GM18520 (cell line): Measurements from ENCODE around the gene MID1IP1.

Source experiments
- ATAC-seq: cut with Tn5 transposase; IDR thresholded peaks from one replicate; pipeline ENCODE4 v1.9.1; 2021; ENCODE audit not compliant: unreplicated experiment

Gene MID1IP1, protein sequence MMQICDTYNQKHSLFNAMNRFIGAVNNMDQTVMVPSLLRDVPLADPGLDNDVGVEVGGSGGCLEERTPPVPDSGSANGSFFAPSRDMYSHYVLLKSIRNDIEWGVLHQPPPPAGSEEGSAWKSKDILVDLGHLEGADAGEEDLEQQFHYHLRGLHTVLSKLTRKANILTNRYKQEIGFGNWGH

DNA sequence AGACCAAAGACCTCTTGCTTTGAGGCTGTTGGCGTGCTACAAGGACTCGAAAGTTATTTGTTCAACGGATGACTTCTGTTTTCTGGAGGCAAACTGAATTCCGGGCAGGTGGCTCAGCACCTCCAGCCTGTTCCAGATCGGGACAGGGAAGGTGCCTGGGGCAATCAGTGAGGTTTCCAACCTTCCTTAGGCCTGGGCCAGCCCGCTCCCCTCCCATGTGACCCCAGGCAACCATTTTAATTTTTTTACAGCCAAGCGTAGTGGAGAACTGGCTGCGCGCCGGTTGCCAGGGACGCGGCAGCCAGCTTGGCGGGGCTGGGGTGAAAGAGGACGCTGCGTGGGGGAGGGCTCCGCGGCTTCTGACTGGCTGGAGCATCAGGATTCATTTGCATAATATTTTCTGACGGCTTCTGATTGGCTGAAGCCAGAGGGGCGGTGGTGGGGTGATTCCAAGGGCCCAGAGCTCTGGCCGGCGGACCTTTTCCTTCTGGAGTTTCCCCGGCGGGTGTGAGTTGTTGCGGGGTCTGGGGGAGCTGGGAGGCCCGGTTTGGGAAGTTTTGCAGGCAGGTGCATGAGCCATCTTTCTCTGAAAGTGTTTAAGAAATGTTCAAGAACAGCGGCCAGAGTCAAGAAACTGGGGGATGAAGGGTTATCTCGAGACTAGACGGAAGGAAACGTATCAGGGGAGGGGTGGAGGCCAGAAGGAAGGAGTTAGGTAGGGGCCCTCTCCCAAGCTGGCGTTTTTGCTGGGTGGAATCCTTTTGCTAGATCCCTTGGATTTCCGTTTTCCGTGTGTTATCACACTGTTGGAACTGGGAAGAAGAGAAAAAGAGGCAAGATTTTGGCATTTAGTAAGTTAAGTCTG is at the start of gene MID1IP1:
Gene MID1IP1 (plus strand): TSS at position 479 of the 865 bp plus-strand sequence. CDS start 3,488 bp downstream, outside the sequence.
- peak; percentile 24 for ATAC-seq

DNA sequence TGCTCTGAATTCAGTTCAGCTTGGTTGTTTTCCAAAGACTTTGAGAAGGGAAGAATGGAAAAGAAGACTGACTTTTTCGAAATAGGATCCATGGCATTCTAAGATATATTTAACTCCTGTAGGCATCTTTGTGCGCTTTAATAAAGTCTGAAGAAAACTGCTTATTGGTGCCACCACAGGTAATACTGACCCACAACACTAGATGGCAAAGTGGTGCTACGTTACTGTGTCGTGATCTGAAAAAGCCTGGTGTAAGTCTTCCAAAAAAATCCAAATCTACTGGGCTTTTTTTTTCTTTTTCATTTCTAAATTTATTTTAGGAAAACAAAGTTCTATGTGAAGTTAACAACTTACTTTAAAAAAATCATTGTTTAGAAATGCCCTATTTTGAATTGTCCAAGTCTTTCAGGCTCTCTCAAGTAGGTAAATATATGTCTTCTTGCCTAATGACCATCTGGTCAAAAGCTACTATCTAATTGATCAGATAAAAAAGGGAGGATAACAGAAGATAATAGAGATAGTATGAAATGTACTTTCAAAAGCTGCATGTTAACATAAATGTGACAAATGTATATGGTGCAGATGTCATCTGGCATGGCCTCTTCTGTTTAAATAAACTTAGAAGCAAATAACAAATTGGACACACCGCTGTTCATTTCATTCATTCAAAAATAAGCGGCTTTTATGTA is 47.0 kb upstream of the MID1IP1 start:
- no peak for ATAC-seq

DNA sequence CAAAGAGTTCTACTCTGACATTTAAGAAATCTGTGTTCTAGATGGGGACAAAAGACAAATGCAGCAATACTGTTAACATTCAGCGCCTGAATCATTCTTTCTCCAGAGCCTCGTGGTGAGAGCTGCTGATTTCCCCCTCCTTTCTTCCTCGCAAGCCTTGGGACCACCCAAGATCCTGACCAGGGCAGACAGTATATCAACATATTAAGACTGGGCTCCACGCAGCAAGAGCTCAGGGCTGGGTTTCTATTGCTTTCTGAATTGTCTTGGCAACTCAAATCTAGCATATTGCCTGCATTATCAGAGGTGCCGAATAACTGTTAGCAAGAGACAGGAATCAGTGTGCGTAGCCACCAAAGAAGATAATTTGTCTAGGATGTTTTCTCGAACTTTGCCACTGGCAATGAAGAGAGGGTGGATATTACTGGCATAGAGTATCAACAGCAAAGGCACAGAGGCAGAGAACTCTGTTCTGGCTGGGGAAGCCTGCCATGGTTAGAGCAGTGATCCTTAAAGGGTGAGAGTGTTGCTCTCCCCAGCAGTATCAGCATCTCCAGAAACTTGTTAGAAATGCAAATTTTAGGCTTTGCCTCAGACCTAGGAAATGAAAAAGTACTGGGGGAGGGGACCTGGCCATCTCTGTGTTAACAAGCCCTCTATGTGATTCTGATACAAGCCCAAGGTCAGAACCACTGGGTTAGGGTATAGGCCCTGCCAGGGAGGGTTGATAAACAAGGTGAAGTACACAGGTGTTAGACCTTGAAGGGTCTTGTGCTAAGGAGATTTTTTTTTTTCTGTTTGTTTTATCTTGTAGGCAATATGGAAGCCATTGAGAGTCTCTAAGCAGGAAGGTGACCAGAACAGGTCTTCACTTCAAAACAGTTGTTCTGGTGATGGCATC is 46.2 kb upstream of the MID1IP1 start:
- no peak for ATAC-seq

DNA sequence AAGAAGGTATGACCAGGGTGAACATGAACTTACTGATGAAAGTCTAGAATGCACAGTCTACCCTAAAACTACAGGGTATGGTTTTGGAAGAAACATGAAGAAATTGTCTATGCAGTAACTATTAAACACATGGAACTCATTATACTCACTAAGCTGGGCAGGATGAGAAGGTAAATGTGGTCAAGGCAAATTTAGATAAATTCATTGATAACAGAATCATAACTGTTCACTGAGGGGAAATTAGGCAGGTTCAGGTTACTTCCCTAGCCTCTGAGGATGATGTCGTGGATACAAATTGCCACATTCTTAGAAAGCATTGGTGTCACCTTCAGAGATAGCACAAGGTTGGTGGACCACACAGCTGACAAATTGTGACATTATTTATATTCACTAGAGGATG is 40.4 kb upstream of the MID1IP1 start:
- no peak for ATAC-seq

DNA sequence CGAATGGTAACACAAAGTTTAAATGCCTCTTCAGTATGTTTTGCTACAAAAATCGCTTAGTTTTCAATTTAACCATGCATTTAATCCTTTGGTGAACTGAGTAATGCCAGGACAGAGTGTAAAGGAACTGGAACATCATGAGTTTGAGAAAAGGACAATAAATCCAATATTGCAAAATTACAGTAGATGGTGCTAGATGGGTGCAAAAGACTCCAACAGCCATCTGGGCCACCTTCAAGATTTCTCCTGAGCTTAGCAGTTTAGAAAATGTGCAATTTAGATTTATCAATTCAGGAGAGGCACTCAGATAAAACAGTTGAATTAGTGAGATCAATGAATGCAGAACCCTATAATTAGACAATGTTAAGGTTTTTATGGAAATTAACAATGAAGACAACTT is 33.2 kb upstream of the MID1IP1 start:
- no peak for ATAC-seq

DNA sequence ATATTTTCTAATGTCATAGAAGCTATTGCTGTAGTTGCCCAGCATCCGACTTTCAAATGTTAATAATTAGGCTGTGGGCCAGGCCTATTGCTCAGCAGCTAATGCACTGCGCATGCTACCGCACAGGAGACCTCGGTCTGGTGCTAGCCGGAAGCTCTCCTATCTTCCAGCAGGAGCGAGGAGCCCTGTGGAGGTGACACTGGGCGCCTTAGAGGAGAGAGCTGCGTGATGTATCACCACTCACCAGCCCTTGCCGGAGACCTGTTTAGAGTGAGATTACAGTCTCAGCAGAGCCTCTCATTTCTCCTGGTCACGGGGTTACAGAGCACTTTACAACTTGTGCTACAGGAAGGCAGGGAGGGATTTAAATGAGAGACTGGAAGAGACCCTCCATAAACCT is 31.1 kb upstream of the MID1IP1 start:
- no peak for ATAC-seq

DNA sequence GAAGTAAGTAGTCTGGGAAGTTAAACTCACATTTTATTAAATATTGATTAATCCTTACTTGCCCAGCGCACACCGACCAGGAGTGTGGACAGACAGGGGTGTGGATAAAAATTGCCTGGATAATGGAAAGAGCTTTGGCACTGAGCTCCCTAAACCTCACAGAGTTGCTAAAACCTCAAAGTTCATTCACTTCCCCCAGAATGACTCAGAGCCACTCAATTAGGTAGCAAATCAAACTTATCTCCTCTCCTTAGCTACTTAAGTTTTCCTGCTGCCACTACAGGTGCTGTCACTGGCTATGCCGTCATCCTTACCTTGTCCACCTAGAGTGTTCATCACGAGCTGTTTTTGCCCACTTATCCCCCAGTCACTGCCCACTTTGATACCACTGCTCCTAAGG is 27.0 kb upstream of the MID1IP1 start:
- ATAC-seq: no peak

DNA sequence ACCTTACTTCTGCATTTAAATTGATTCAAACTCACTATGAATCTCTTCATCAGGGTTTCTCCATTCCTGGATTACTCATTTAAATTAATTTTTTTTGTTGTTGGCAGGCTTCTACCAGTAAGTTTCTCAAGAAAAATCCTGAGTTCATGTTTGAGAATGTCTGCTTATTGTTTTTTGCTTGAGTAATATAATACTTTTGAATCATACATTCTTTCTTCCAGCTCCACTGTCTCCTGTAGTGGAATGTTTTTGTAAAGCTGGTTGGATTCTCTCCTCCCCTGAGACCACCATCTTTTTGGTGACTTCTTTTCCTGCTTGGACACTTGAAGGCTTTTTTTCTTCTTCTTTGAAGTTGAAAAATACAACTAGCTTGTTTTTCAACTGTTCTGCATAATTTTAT is 4.3 kb upstream of the MID1IP1 start:
- no peak for ATAC-seq

DNA sequence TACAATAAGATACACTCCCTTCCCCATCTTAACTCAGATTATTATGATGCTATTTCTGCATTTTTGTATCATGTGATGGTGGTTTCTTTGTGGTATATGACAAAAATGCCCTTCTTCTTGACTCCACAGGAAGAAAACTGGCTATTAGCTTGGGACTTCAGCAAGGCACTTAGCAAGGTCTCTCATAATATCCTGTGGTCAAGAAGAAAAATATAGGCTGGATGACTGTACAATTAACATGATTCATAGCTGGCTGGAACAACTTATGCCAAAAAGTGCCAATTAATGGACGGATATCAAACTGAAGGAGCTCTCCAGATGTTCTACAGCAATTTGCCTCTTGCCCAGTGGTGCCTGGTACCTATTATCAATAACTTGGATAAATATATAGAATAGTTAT is 2.3 kb upstream of the MID1IP1 start:
- no peak for ATAC-seq

DNA sequence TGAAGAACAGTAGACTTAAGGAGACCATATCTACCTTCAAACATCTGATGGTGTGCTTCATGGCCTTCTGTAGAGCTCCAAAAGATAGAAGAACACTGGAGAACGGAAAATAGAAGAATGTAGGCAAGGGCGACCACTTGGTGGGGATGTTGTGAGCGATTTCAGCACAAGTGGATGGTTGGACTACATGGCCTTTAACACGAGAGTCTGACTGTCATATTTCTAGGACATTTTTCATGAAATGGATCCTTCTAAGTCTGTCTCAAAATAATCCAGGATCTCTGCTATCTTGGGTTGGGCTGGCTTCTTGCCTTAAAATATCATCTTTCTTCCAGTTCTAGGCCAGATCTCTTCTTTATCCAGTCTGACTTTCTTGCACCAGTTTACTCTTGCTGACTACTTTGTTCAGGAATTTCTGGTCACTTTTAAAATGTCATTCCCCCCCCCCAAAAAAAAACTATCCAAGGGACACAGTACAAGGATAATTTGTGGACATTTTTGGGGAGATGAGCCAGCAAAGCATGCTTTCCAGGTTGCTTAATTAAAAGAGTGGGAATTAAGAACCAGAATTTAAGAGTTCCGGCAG is 1.2 kb upstream of the MID1IP1 start:
- ATAC-seq: no peak

DNA sequence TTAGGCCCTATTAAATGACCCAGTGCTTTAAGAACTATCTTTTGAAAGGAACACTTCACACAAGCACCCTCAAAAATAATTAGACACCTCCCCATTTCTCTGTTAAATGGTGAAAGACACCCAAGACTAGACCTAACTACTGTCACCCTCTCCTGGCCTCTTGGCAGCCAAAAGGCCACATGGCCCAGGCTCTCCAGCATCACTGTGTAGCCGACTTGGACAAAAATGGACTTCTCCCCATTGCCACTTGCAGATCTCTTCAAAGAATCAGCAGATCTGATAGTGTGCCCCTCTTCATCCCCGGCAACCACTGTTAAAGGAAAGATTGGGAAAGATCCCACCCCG is 2.0 kb downstream of the MID1IP1 start:
- no peak for ATAC-seq

DNA sequence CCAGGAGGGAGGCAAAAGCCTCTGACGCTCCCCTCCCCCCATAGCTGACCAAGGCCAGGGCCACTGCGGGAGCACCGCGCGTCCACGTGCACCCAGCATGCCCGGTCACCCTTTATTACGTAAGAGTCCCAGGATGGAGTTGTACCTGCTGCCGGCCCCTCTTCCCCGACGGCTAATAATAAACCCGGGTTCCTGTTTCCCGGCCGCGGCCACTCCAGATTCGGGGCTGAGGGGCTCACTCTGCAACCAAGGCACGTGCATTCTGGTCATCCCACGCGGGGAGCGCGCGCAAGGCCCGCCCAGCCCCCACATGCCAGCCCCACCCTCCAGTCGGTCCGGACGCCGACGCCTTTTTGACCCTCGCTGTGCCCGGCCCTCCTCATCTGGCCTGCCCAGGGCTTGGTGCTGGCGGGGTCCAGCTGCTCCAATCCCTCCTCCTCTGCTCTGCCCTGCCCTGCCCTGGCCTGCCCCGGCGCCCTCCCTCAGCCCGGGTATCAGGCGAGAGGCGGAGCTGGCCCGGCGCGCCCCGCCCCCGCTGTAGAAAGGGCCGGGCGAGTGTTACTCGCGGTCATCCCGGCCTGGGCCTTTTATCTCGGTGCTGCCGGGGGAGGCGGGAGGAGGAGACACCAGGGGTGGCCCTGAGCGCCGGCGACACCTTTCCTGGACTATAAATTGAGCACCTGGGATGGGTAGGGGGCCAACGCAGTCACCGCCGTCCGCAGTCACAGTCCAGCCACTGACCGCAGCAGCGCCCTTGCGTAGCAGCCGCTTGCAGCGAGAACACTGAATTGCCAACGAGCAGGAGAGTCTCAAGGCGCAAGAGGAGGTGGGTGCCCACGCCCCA is 2.6 kb downstream of the MID1IP1 start:
- peak; percentile 39 for ATAC-seq

DNA sequence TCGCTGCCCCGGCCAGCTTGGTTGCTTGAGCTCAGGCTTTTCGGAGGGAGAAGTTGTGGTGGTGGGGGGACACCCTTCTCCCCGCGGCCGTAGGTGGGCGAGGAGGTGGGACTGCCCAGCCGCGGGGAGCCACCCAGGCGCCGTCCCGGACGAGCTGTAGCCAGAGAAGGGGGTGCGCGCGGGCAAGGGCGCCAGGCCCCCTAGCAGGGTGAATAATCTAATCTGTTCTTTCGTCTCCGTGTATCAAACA is 3.1 kb downstream of the MID1IP1 start:
- ATAC-seq: no peak

DNA sequence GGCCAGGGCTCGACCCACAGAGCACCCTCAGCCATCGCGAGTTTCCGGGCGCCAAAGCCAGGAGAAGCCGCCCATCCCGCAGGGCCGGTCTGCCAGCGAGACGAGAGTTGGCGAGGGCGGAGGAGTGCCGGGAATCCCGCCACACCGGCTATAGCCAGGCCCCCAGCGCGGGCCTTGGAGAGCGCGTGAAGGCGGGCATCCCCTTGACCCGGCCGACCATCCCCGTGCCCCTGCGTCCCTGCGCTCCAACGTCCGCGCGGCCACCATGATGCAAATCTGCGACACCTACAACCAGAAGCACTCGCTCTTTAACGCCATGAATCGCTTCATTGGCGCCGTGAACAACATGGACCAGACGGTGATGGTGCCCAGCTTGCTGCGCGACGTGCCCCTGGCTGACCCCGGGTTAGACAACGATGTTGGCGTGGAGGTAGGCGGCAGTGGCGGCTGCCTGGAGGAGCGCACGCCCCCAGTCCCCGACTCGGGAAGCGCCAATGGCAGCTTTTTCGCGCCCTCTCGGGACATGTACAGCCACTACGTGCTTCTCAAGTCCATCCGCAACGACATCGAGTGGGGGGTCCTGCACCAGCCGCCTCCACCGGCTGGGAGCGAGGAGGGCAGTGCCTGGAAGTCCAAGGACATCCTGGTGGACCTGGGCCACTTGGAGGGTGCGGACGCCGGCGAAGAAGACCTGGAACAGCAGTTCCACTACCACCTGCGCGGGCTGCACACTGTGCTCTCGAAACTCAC is 3.6 kb downstream of the MID1IP1 start:
- ATAC-seq: no peak

DNA sequence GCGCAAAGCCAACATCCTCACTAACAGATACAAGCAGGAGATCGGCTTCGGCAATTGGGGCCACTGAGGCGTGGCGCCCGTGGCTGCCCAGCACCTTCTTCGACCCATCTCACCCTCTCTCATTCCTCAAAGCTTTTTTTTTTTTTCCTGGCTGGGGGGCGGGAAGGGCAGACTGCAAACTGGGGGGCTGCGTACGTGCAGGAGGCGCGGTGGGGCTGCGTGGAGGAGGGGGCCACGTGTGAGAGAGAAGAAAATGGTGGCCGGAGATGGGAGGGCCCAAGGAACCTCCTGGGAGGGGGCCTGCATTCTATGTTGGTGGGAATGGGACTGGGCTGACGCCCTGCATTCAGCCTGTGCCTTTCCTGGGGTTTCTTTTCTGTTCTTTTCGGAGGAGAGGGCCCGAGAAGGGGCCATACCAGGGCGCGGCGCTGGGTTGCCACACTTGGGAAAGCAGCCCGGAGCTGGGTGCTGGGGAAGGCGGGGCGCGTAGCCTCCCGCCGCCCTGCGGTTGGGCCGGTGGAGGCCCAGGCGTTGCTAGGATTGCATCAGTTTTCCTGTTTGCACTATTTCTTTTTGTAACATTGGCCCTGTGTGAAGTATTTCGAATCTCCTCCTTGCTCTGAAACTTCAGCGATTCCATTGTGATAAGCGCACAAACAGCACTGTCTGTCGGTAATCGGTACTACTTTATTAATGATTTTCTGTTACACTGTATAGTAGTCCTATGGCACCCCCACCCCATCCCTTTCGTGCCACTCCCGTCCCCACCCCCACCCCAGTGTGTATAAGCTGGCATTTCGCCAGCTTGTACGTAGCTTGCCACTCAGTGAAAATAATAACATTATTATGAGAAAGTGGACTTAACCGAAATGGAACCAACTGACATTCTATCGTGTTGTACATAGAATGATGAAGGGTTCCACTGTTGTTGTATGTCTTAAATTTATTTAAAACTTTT is 4.5 kb downstream of the MID1IP1 start:
- ATAC-seq: no peak

DNA sequence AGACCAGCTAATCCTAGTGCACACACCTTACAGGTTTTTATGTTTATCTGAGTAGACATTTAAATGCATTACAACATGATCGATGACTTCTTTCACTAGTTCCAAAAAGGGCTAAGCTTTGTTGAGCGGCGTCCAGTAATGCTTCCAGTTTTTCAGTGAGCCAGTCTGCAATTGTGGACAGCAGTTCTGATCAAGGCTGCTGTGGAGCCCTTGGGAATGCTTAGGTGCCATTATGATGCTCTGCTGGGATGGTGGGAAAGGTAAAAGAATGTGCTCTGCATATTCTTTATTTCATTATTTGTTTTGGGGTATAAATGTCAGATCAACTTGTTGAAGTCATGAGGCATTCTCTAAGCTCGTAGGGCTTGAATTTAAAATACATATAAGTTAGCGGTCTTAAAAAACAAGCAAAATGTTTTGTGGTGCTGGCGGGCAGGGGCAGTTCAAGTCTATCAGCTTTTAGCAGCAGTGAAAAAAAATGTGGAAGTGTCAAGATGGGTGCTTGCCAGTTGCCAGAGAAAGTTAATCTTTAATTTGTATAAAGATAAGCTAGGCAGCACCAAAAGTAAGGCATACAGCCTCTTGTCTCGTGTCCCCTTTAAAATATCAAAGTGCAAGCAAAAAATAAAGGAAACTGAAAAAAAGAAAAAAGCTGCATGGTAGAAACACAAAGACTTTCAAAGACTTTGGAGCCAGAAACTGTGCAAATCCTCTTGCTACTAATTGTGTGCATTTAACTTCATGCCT is 5.8 kb downstream of the MID1IP1 start:
- no peak for ATAC-seq

DNA sequence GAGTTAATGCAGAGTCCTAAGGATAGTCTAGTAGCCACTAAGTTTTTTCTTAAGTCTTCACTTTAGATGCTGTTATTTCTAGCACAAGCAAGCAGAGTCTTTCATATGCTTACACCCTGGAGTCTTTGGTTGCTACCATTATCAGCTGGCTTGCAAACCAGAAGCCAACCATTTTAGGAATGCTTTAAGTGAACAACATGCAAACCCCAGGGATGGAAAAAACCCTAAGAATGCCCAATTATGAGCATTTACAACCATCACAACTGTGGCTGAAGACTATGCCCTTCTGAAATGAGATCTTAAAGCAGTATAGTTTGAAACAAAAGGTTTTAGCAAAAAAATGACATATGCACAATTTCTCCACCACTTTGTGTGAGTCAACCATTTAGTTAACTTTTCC is 6.6 kb downstream of the MID1IP1 start:
- no peak for ATAC-seq
